GM12891 (cell line): ENCODE results near the gene PLPPR3.

ENCODE experiments used
- DNase-seq: peaks from one replicate; pipeline ENCODE4 v3.0.0; 2011; ENCODE audit warnings: low spot score; ENCODE audit not compliant: insufficient read length
- FAIRE-seq: peaks from 2 replicates; lab custom pipeline; 2011; peaks lifted over from hg19 to GRCh38; lab: Jason Lieb, UNC
- PAX5 ChIP-seq: IDR thresholded peaks from 2 replicates; pipeline ENCODE4 v1.6.1; 2011; ENCODE audit warnings: low read length, moderate library complexity, mild to moderate bottlenecking; ENCODE audit not compliant: insufficient read depth, severe bottlenecking
- POLR2A ChIP-seq: IDR thresholded peaks from 2 replicates; pipeline ENCODE4 v1.6.1; 2011; ENCODE audit warnings: low read depth, low read length, control low read depth
- POLR2AphosphoS5 ChIP-seq: IDR thresholded peaks from 2 replicates; pipeline ENCODE4 v1.6.1; 2011; ENCODE audit warnings: low read depth, low read length, control low read depth
- POU2F2 ChIP-seq: IDR thresholded peaks from 2 replicates; pipeline ENCODE4 v1.6.1; 2011; ENCODE audit warnings: low read depth, mild to moderate bottlenecking, control low read depth, low read length, moderate library complexity
- SPI1 ChIP-seq: IDR thresholded peaks from 2 replicates; pipeline ENCODE4 v1.6.1; 2011; ENCODE audit warnings: low read depth, low read length, control low read depth
- TAF1 ChIP-seq: IDR thresholded peaks from 2 replicates; pipeline ENCODE4 v1.6.1; 2011; ENCODE audit warnings: low read depth, low read length, control low read depth

Gene PLPPR3

DNA sequence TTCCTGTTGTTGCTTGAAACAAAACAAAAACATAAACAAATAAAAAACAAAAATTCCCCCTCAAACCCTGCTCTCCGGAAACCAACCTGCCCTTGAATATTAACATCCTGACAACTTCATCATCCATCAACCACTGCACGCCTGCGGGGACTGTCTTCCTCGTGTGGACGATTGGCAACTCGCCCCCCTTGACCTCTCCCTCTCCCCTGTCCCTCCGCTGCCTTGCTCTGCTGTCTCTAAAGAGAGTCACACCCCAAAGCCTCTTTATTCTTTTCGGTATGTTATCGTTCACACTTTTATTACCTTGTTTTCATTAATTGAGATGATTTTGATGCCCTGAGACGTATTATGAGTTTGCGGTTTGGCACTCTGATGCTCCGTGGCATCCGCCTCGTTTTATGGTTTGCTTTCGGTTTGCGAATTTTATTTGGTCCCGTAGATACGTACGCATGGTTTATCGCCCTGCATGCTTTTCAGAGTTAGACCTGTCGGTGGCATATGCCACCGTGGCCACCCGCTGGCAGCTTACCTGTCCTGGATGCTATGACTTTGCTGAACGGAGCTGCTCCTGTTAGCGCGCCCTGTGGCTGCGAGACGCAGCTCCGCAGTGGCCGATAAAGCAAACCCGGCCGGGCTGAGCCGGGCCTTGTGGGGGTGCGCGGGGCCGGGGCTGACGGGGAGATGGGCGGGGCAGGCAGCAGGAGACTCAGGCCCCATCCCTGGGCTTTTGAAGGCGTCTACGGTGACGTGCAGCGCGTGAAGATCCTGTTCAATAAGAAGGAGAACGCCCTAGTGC is 13.9 kb downstream of the PLPPR3 start:
- DNase-seq, result no peak
- FAIRE-seq, result no peak
- TF ChIP-seq POU2F2 (no peak), SPI1 (no peak), TAF1 (no peak), POLR2A (no peak; the same call in 1 of the 2 replicates), PAX5 (no peak), POLR2AphosphoS5 (no peak; the same call in 1 of the 2 replicates)

DNA sequence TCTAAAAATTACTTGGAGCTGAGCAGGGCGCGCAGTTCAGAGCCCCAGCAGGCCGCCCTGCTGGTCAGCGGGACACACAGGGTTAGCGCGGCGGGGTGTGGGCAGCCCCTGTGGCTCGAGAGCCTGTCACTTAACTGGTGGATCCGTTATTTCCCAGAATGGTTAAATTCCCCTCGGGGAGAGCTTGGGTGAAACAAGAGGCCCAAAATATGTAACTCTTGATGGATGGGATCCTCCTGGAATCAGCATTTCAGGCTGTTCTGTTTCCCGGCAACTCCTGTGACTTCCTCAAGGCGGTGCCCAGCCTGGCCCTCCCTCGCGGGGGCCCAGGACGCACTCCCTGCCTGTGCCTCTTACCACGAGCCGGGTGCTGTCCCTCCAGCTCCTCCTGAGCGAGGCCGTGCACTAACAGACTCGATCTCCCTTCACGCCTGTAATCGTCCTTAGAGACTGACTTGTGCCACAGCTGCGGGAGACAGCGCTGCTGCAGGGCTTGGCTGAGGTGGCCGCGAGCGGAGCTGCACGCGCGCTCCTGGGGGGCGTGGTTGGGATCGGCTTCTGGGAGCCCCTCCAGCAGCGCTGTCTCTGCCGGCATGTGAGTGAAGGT is 14.8 kb downstream of the PLPPR3 start:
- FAIRE-seq, result no peak
- DNase-seq, result no peak
- no peak for TF ChIP-seq PAX5
- TF ChIP-seq POU2F2, result no peak
- no peak for TF ChIP-seq TAF1
- no peak; the same call in 1 of the 2 replicates for TF ChIP-seq POLR2A
- TF ChIP-seq POLR2AphosphoS5, result no peak; the same call in 1 of the 2 replicates
- TF ChIP-seq SPI1, result no peak

DNA sequence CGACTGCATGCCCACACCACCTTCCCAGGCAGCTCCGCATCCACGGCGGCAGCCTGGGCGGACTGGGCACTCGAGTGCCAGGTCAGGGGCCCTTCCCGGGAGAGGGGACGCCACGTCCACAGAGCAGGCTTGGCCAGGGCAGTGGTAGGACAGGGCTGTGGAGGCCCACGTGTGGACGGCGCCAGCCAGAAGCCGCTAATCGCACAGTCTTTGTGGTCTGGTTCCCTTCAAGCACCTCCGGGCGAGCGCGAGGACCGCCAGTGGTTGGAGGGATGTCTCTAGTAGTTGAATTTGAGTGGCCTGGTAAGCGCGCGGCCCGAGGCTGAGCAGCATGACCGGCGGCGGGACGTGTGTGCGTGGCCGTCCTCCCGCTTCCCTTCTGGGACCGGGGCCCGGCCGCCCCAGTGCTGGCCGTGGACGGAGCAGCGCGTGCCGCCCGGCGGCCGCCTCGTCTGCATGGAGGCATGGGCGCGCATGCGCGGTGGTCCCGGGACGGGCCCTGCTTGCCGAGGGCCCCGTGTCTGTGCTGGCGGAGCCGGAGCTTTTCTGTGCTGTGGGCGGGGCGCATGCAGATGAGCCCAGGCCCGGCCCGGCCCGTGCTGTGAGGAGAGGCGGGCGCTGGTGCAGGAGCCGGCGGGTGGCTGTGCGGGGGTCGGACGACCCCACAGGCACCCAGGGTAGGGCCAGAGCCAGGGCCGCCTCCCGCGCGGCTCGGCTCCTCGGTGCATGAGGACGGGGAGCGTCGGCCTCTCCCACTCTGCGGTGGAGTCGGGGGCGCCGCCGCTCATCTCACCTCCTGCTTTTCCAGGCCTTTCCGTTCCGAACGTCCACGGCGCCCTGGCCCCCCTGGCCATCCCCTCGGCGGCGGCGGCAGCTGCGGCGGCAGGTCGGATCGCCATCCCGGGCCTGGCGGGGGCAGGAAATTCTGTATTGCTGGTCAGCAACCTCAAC is 15.9 kb downstream of the PLPPR3 start:
- DNase-seq (no peak), FAIRE-seq (no peak)
- TF ChIP-seq POU2F2 (no peak), PAX5 (no peak), POLR2A (no peak; the same call in 1 of the 2 replicates), TAF1 (no peak), POLR2AphosphoS5 (0 out of 2 replicates have a peak, but pooled peaks have one; percentile 22), SPI1 (no peak)

DNA sequence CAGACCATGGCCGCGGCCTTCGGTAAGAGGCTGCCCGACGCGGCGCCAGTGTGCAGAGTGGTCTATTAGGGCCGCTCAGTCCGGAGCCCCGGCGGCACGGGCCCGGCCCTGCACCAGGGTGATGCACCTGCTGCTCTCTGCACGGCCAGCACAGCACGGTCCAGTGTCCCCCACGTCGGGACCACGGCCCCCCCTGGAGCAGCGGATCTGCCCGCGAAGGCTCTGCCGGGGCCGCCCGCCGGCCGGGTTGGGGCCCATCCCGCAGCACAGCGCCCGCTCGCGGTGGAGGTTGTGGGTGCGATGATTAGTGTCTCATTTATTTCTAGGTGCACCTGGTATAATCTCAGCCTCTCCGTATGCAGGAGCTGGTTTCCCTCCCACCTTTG is 16.6 kb downstream of the PLPPR3 start:
- TF ChIP-seq POLR2A (no peak), TAF1 (no peak), SPI1 (no peak), POLR2AphosphoS5 (no peak), PAX5 (no peak), POU2F2 (no peak)
- DNase-seq (no peak), FAIRE-seq (no peak)

DNA sequence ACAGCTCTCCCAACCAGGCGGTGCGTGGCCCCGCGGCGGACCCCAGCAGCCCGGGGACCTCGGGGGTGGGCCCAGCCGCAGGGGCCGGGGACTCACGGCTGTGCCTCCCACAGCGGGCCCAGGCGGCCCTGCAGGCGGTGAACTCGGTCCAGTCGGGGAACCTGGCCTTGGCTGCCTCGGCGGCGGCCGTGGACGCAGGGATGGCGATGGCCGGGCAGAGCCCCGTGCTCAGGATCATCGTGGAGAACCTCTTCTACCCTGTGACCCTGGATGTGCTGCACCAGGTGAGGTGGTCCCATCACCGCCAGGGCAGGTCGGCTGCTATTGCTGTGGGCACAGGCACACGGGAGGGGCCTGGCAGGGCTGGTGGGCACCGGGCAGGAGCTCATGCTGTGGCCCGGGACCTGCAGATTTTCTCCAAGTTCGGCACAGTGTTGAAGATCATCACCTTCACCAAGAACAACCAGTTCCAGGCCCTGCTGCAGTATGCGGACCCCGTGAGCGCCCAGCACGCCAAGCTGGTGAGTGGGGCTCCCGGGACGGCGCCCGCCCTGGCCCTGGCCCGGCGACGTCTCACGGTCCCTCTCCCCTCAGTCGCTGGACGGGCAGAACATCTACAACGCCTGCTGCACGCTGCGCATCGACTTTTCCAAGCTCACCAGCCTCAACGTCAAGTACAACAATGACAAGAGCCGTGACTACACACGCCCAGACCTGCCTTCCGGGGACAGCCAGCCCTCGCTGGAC is 17.2 kb downstream of the PLPPR3 start:
- DNase-seq, result no peak
- no peak for FAIRE-seq
- no peak for TF ChIP-seq SPI1
- TF ChIP-seq POLR2AphosphoS5, result peak; percentile 37; the same call in 1 of the 2 replicates

DNA sequence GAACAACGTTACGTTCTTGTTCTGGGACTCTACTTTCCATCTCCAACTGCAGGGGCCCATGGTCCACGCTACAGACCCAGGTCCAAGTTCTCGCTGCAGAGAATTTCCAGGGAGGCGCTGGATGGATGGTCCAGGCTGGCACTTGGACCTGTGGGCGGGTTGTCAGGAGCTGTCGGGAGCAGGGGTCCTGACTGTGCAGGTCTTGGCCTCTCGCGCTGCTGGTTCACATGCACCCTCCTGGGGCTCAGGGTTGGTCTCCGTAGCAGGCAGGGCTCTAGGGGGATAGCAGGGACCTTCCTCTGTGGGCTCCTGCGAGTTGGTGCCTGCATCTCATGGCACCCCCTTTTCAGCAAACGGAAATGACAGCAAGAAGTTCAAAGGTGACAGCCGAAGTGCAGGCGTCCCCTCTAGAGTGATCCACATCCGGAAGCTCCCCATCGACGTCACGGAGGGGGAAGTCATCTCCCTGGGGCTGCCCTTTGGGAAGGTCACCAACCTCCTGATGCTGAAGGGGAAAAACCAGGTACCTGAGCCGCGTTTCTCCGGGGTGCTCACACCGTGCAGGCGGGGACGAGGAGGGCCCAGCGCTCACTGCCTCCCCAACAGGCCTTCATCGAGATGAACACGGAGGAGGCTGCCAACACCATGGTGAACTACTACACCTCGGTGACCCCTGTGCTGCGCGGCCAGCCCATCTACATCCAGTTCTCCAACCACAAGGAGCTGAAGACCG is 17.9 kb downstream of the PLPPR3 start:
- FAIRE-seq, result no peak
- no peak for DNase-seq
- TF ChIP-seq SPI1 (no peak), POLR2AphosphoS5 (no peak), POU2F2 (no peak), TAF1 (no peak)

DNA sequence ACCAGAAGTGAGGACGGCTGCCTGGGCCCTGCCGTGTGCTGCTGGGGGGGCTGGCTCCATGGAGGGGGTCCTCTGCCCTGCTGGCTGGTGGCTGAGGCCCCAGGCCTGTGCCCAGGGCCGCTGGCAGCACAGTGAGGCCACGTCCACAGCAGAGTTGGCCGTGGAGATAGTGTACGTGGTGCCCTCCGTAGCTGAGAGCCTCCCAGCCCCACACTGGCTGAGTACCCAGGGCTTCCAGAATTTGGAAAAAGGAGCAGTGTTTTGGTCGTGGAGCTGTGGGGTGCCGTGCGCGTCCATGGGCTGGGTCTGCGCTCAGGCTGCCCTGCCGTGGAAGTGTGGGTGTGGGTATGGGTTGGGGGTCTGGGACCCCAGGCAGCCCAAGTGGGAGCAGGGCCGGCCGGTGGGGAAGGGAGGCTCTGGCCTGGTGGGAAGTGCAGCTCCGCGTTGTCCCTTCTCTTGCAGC is 18.6 kb downstream of the PLPPR3 start:
- no peak for DNase-seq
- FAIRE-seq, result no peak
- TF ChIP-seq TAF1, result no peak
- no peak for TF ChIP-seq PAX5

DNA sequence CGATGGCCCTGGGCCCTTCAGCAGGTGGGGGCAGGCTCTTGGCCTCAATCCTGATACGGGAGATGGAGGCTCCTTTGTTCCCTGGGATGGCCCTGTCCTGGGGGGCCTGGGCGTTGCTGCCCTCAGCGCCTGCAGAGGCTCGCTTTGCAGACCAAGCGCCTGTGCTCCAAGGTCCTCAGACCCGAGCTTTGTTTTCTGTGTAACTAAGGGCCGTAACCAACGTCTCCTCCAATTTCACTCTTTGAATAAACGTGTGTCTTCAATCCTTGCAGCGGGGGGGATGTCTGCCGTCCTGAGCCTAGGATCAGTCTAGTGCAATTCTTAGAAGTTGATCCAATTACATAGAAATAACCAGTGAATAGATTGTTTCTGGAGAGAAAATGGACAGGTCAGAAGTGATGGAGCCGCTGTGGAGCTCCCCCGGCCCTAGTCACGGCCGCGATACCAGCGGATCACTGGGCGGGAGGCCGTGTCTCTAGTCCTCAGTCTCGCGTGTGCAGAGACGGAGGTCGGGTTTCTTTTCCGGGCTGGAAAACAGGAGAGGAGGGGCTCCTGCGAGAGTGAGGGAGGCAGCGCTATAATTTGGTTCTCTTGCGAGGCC is 19.2 kb downstream of the PLPPR3 start:
- no peak for DNase-seq
- no peak for FAIRE-seq
- TF ChIP-seq TAF1 (no peak), POLR2AphosphoS5 (peak; percentile 17; the same call in 1 of the 2 replicates), POLR2A (no peak)
